NCI-H2227 (cell line): ENCODE measurements around the gene TAS2R60.
"Not testable (repeated sequence)": the region's sequence is repeated elsewhere in the genome, so short reads cannot be mapped to it uniquely, and the experiment has no call there.

Source experiments
- DNase-seq: peaks from one replicate; lab custom pipeline; 2025; ENCODE audit not compliant: unreplicated experiment; lab: John Stamatoyannopoulos, UW

The TAS2R60 gene

DNA sequence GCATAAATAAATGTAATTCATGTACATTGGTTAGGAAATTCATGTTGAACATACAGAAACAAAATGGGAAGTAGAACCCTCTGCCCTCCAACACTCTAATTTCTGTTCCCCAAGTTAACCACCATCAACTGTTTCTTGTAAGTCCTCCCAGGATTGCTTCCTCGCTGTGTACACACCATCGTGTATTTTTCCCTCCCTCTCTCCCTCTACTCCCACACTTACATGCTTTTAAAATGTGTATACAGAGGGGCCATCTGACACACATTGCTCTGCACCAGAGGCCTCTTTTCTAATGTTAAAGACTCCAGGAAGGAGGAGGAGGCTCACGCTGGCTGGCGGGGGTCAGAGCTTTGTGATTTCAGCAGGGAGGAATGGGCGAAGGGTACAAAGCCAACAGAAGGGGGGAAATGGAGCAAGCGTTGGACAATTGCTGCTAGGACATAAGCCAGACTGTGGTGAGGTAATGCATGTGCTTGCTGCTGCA is 32.7 kb upstream of the TAS2R60 start:
- DNase-seq: no peak

DNA sequence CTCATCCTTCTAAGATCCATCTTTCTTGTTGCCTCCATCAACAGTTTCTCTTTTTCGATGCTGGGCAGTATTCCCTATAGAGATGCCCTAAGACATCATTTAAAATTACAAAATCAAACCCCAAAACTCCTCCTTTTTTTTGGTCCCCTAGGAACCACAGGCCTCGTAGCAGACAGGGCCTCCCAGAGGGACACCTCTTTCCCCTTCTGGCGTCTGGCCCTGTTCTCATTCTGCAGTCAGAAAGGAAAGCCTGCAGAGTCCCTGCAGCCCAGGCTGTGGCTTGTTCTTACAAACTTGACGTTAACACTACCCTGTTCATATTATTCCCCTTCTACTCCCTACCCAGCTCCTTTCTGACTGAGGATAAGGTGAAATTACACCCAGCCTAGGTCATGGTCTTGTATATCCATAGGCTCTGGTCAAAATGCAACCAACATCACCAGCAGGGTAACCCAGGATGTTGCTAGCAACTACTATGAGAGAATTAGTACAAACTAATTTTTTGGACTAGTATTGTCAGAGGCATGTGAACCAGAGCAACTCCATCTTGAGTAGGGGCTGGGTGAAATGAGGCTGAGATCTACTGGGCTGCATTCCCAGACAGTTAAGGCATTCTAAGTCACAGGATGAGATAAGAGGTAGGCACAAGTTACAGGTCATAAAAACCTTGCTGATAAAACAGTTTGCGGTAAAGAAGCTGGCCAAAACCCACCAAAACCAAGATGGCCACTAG is 31.1 kb upstream of the TAS2R60 start:
- no peak for DNase-seq

DNA sequence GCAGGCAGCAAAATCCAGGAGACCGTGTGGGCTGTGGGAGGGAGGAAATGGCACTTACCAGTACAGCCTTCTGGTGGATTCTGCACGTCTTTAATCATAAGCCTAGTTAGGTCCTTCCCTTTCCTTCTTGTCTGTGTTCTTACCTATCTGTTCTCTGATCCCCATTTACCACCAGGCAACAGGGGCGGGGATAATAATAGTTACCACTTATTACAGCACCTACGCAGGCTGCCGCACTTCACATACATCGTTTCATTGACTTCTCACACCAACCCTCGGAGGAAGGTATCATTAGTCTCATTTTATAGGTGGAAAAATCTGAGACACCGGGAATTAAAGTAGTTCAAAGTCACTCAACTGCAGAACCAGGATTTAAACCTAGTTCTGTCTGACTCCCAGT is 30.1 kb upstream of the TAS2R60 start:
- DNase-seq: no peak

DNA sequence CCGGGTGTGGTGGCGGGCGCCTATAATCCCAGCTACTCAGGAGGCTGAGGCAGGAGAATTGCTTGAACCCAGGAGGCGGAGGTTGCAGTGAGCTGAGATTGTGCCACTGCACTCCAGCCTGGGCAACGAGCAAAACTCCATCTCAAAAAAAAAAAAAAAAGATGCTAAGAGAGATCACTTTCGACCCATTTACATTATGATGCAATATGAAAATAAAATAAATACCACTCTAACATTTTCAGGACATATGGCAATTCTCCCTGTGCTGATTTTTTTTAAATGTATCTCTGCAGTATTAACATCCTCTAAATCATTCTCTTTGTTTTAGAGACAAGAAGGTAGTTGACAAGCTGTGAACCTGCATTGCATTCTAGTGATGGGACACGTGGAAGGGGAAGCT is 28.0 kb upstream of the TAS2R60 start:
- DNase-seq: not testable (repeated sequence)

DNA sequence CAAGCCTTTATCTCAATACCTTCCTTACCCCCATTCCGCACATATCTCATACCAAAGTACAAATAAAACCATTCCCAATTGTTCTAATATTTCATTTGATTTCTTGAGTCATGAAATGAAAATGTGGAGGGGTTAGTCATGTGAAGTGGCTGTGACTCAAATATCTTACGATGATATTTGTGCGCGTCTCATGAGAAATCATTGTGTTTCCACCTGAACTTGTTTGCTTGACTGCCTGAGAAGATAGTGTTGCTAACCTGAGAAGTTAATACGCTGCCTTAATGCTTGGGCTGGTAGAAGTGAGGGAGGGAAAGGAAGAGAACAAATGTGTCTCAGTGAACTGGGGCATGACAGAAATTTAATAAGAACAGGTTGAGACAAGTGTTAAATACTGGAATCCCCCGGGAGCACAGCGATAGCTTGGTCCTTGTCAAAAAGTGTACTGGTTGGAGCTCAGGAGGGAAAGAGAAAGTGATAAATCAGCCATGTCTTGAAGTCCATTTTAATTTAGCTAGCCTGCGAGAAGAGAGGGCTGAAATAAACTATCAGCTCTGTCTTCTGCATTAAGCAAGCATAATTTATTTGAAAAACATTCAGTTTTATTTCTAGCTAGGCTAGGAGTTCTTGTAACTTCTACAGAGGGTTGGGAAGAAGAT is 27.4 kb upstream of the TAS2R60 start:
- no peak for DNase-seq

DNA sequence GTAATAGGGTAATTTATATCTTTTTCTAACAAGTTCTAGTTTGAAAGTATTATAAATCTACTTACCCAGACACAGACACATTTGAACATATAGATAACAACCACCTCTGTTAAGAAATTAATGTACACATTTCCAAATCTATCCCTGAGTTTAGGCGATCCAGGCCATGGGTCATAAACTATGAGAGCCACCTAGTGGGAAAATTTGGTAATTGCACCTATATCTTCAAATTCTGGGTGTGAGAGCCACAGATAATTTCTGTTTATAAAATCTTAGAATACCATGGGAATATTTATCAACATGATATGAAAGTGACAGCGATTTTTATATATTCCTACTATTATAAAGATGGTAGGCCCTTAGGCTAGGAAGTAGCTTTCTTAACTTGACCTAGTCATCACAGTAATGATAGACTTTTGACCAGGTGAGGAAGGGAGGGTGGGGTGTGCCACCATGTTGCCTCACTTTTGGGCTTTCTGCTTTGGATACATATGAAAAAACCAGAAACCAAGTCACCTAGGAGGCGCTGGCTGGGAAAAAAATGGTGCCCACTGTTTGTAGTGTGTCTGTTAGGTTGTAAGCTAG is 26.6 kb upstream of the TAS2R60 start:
- DNase-seq: peak; percentile 70

DNA sequence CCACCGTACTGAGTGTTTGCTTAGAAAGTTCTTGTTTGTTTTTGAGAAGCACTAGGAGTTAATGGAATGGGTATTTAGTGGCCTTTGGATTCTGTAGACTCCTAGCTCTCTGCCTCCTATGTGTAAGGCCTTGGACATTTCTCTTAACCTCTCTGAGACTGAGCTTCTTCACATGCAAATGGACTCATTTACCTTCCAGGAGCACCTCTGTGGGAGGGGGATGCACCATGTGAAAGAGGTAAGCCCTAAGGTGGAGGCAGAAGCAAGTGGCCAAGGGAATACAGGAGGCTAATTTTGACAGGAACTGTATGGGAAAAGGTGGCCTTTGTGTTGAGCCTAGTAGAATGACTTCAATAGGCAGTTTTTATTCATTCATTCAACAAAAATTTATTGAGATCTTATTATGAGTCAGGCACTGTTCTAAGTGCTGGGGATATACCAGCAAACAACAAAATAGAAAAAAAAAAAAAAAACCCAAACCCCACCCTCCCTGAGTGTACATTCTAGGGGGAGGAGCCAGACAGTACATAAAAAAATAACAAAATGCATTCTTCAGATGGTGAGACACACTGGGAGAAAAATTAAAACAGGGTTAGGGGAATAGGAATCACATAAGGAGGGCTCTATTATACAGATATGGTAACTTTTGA is 25.4 kb upstream of the TAS2R60 start:
- DNase-seq: no peak

DNA sequence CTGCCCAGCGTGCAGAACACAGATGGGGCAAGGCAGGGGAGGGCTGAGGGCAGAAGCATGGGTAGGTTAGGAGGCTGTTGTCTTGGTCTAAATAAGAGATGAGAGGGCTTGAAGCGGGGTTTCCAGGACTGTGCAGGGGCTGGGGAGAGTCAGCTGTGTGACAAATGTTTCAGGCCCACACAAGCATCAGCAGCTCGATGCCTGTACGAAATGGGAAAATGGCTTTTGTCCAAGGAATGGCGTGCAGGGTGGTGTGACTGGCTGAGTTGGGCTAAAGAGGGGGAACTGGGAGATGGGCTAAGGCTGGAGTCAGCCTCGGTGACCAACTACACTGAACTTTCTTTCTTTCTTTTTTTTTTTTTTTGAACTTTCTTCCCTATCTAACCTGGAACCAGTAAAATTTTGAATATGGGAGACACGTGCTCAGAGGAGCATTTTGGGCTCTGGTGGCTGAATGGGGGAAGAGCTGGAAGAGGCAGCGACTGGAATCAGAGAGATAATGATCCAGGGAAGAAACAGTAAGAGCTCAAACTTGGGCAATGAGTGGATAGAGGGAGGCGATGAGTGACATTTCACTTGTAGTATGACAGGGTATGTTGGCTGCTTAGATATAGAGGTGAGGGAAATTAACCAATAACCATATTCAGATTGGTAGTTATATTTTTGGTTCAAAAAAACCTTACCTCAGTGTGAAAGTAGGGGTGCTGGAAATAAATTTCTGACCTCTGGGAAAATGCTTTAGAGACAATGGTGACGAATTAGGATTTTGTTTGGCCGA is 24.4 kb upstream of the TAS2R60 start:
- no peak for DNase-seq

DNA sequence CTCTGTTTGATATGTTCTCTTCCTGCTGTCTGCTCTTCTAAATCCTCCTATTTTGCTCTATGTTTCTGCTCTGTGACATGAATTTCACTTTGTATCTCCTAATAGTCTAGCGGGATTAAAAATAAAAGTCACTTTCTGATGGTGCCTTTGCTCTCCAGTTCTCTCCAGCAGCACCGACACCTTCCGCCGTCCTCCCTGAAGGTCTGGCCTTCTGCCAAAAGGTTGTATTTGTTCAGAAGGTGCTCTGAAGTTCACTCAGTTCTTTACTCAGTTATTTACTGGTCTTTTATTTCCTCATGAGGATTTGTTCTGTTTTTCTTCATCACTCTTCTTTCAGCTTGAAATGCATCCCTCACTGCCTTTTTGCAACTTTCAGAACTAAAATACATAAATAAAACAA is 23.4 kb upstream of the TAS2R60 start:
- no peak for DNase-seq

DNA sequence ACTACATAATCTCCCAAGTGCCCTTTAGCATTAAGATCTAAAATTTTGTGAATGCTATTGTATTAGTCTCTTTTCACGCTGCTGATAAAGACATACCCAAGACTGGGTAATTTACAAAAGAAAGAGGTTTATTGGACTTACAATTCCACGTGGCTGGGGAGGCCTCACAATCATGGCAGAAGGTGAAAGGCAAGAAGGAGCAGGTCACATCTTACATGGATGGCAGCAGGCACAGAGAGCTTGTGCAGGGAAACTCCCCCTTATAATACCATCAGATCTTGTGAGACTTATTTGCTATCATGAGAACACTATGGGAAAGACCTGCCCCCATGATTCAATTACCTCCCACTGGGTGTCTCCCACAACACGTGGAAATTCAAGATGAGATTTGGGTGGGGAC is 22.6 kb upstream of the TAS2R60 start:
- not testable (repeated sequence) for DNase-seq

DNA sequence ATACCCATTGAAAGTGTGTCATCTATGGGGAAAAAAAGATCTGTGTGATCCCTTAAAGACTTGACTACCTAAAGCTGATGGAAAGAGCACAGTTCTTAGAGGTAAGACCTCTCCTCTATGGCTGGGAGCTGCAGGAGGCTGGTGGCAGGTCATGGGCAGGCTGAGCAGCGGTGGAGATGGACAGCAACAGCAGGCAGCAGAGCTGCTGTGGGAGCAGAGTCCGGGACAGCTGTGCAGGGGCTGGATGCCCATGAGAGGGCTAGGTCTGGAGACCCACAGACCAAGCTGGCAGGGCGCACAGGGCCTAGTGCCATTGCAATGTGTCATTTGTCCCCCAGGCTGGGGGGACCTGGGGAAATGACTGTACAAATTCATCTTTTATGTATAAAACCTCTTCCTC is 21.2 kb upstream of the TAS2R60 start:
- no peak for DNase-seq

DNA sequence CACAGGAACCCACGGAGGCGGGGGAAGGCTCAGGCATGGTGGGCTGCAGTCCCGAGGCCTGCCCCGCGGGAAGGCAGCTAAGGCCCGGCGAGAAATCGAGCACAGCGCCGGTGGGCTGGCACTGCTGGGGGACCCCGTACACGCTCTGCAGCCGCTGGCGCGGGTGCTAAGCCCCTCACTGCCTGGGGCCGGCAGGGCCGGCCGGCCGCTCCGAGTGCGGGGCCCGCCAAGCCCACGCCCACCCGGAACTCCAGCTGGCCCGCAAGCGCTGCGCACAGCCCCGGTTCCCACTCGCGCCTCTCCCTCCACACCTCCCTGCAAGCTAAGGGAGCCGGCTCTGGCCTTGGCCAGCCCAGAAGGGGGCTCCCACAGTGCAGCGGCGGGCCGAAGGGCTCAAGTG is 18.8 kb upstream of the TAS2R60 start:
- not testable (repeated sequence) for DNase-seq

DNA sequence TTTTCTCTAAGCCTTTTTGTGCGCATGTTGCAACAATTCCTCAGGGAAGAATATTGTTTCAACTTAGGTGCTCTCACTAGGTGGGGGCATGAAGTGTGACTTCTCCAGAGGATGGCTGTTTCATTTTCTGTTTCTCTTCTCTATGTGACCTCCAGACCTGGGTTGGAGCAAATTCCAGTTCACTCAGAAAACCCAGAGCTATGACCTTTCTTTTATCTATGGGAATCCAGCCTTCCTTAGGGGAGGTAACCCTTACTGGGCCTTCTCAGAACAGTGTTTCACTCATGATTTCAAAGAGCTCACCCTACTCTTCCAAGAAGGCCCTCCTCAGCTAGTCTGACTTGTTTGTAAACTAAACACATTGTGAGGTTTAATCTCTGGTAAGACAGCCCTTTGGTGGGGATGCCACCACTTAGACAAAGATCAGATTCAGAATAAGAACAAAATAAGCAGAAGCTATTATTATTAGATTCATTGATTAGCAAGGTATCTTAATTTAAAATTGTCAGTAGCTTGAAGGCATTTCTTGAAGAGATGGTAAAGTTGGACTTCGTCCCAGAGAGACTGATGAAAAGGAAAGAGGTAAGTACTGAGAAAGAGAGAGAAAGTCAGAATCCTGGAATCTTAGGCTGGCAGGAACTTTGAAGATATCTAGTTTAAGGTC is 16.6 kb upstream of the TAS2R60 start:
- no peak for DNase-seq

DNA sequence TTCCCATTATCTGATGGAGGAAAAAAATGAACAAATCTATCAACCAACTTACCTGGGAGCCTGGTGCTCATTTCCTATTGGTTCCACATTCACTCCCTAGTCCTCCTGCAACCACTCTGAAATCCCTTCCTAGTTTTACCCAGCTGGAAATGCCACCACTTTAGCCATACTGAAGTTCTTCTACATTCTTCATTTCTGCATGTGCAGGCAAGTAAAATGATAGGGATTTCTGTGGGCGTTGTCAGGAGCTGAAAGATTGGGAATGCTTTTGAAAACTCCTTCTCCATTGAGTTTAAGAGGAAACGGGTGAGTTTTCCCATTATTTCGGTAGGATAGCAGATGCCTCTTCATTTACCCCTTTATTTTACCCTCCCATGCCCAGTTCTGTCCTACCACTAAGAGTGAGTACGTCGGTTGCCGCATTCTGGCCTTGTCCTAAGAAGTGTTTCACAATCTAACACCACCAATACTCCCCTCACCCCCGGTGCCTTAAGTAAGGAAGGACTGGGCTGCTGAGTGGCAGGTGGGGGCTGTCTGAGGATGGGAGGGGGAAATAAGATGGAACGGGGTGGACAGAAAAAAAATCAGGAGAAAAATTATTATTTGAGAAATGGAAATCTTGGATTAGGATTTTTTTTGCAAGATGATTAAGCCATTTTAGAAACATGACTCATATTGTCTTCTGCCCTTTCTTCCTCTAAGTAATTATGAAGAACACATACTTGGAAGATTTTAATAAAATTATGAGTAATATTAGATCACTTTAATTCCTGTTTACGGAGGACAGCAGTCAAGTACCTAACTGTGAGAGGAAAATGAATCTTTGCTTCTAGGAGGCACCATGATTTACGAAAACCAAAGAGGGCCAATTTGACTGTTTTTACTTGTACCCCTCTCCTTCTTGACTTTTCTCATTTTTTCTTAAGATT is 13.2 kb upstream of the TAS2R60 start:
- DNase-seq: no peak

DNA sequence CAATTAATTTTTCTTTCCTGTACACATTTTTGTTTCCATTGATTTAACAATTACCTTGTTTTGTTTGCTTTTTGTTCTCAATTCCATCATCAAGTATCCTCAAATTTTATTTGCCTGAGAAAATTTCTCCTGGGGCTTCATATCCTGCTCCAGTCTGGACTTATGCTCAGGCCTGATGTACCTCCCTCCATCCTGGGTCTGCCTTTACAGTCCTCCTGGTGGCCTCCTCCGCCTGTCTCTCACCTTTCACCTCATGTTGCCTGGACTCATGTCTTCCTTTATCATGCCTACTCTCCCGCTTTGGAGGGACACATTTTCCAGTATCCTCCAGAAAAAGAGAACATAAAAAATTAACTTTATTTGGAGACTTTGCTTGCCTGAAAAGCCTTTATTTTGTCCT is 12.1 kb upstream of the TAS2R60 start:
- DNase-seq: no peak

DNA sequence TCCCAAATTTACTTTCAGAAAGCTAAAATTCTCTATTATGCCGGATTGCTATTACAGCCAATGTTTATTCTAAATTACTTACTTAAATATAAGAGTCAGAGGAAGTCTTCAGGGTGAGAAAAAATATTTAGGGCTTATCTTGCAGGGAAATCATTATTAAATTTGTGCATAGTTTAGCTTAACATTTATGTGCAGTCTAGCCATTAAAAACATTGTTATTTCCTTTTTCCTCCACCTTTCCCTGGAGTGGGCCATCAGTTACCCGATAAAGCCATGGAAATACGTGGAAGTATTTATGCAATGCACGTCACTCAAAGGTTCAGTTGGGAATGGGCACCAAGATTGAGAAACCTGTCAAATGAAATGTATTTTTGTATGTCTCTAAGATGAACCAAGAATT is 9.5 kb upstream of the TAS2R60 start:
- DNase-seq: no peak

DNA sequence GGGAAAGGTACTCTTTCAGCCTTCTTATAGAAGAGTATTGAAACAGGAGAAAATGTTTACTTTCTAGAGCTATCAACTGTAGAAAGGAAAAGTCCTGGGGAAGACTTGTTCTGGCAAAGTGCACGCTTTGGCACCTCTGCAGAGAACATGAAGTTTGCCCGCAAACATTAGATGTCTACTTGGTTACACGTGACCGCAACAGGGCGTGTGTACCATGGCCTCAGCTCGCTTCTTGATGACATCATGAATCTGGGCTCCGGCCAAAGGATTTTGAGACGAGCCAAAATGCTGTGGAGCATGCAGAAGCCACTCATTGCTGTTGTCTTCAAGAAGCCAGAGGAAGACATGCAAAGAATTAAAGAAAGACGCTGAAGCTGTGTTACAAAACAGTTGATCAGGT is 8.6 kb upstream of the TAS2R60 start:
- DNase-seq: no peak

DNA sequence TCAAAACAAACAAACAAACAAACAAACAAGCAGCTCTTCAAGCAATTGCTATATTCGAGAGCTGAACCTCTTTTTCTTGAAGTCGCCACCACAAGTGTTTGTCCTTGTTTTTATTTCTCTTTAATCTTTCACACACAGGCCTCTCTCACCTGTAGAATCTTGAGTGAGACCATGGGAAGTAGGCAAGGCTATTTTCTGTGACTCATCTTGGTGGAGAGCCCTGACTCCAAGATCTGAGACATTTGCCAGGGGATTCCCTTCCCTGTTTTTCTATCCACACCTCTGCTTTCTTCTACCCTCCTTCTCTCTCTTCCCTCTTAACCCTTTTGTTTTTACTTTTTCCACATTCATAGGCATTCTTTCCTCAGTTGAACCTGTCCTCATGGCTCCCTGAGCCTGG is 8.0 kb upstream of the TAS2R60 start:
- DNase-seq: no peak

DNA sequence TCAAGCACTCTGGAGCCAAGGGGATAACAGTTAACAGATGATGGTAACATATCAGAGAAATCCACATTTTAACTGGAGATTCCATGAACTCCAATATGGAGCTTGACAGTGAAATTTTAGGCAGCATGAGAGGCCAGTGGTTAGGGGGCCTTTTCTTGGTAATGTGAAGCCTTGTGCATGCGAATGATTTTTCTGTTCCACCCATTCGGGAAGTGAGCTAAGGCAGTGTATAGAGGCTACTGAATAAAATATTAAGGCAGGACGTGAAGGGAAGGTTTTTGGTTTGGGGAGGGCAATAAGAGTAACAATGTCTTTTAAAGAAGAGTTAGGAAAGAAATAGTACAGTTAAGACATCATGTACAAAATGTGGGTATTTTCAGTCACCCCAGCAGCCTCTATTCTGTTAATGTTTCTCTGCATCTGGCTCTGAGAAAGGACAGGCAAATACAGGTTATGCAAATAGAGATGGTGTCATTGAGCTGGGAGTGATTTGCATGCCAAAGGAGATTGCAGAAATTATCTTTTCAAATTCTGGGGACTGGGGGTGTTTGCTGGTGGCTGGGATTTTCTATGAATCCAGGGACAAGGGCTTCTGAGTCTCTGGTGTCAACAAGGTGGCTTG is 6.8 kb upstream of the TAS2R60 start:
- DNase-seq: no peak
